GM12873 (cell line): ENCODE results near the gene ADAMTS20.

Source experiments
- CTCF ChIP-seq: IDR thresholded peaks from 2 replicates; pipeline ENCODE4 v1.5.1; 2012; ENCODE audit warnings: low read depth, mild to moderate bottlenecking, moderate library complexity, low read length, control low read depth; ENCODE audit not compliant: insufficient read depth; ENCODE audit errors: missing control alignments

ADAMTS20 gene

GRCh38 chr12:43331935-43332334 is 220.1 kb downstream of the ADAMTS20 start:
- TF ChIP-seq CTCF, result no peak

GRCh38 chr12:43329375-43329774 is 222.6 kb downstream of the ADAMTS20 start:
- no peak for TF ChIP-seq CTCF

- TF ChIP-seq CTCF, result no peak
These were observed 226.2 kb downstream of the ADAMTS20 start for GRCh38 chr12:43325786-43326185.

- no peak for TF ChIP-seq CTCF
These were observed 231.7 kb downstream of the ADAMTS20 start for GRCh38 chr12:43320281-43320680.

- no peak for TF ChIP-seq CTCF
These were observed 234.0 kb downstream of the ADAMTS20 start for GRCh38 chr12:43318021-43318420.

GRCh38 chr12:43317156-43317555 is 234.8 kb downstream of the ADAMTS20 start:
- no peak for TF ChIP-seq CTCF

GRCh38 chr12:43316520-43316919 is 235.5 kb downstream of the ADAMTS20 start:
- no peak for TF ChIP-seq CTCF
